Choroid plexus epithelial cell (primary cell): Measurements from ENCODE around the gene CRTC3.
"Not testable (repeated sequence)": the region's sequence is repeated elsewhere in the genome, so short reads cannot be mapped to it uniquely, and the experiment has no call there.

Source experiments
- DNase-seq: peaks from one replicate; pipeline ENCODE4 v3.0.0-alpha.2; 2010; ENCODE audit warnings: low read depth
- H3K4me3 ChIP-seq: 2 replicates; pipeline ENCODE4 v1.5.1; 2011; ENCODE audit warnings: low read depth, mild to moderate bottlenecking, control low read depth, low read length, moderate library complexity
- TF ChIP-seq, protein P1 (sequence below): conservative IDR thresholded peaks from 2 replicates; pipeline ENCODE4 v1.5.1; 2011; ENCODE audit warnings: low read depth, mild to moderate bottlenecking, control low read depth, inconsistent platforms, low read length, moderate library complexity

CRTC3 gene

GRCh38 chr15:90625037-90625436, 95.3 kb downstream of the CRTC3 start:
- TF ChIP-seq, protein P1, sequence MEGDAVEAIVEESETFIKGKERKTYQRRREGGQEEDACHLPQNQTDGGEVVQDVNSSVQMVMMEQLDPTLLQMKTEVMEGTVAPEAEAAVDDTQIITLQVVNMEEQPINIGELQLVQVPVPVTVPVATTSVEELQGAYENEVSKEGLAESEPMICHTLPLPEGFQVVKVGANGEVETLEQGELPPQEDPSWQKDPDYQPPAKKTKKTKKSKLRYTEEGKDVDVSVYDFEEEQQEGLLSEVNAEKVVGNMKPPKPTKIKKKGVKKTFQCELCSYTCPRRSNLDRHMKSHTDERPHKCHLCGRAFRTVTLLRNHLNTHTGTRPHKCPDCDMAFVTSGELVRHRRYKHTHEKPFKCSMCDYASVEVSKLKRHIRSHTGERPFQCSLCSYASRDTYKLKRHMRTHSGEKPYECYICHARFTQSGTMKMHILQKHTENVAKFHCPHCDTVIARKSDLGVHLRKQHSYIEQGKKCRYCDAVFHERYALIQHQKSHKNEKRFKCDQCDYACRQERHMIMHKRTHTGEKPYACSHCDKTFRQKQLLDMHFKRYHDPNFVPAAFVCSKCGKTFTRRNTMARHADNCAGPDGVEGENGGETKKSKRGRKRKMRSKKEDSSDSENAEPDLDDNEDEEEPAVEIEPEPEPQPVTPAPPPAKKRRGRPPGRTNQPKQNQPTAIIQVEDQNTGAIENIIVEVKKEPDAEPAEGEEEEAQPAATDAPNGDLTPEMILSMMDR, result no peak
- DNase-seq, result no peak
- H3K4me3 ChIP-seq, result no peak overlapping the region

DNA sequence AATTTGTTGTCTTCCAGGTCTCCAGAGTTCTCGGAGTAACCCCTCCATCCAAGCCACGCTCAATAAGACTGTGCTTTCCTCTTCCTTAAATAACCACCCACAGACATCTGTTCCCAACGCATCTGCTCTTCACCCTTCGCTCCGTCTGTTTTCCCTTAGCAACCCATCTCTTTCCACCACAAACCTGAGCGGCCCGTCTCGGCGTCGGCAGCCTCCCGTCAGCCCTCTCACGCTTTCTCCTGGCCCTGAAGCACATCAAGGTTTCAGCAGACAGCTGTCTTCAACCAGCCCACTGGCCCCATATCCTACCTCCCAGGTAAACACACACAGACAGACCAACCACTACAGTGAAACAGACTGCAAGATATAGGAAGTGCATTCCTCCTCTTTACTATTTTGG, 99.5 kb downstream of the CRTC3 start:
- TF ChIP-seq, protein P1, result no peak
- no peak for DNase-seq
- H3K4me3 ChIP-seq, result no peak overlapping the region

DNA sequence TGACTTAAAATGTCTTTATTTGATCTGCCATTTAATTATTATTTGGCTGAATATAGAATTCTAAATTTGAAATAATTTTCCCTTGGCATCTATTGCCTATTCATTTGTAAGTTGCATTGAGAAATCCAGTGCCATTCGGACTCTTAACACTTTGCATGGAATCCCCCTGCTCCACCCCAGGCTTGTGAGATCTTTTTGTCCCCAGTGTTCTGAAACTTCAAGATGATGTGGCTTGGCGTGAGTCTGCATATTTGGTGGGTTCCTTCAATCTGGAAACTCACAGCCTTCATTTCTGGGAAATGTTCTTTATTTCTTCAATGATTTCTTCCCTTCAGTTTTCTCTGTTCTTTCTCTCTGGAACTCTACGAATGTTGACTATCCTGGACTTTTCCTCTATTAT, 103.6 kb downstream of the CRTC3 start:
- TF ChIP-seq, protein P1, result no peak
- no peak for DNase-seq
- no peak overlapping the region for H3K4me3 ChIP-seq

GRCh38 chr15:90636993-90637392, 107.3 kb downstream of the CRTC3 start:
- not testable (repeated sequence) for H3K4me3 ChIP-seq

DNA sequence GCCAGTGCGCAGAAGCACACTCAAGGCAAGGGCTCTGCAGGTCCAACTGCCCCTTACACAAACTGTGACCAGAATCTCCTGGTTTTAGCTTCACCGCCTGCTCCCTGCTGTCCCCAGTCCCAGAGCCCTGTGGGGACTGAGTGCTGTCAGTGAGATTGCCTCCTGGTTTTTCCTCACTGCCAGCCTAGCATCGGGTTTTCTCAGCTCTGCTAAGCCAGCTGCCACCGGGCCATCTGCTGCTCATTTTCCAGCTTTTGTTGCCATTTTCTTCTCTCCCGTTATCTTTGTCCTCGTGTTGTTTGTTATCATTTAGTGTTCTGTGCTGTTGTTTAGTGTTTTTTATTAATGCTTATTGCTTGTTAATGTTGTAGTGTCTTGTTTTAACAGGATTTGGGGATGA, 108.0 kb downstream of the CRTC3 start:
- no peak for DNase-seq
- H3K4me3 ChIP-seq, result no peak overlapping the region
- TF ChIP-seq, protein P1, result no peak

More at GRCh38 chr15:90636993-90637392, 107.3 kb downstream of the CRTC3 start:
- not testable (repeated sequence) for DNase-seq

- DNase-seq, result no peak
- H3K4me3 ChIP-seq, result no peak overlapping the region
- TF ChIP-seq, protein P1, result no peak
Measured at GRCh38 chr15:90638201-90638691, 108.5 kb downstream of the CRTC3 start.

DNA sequence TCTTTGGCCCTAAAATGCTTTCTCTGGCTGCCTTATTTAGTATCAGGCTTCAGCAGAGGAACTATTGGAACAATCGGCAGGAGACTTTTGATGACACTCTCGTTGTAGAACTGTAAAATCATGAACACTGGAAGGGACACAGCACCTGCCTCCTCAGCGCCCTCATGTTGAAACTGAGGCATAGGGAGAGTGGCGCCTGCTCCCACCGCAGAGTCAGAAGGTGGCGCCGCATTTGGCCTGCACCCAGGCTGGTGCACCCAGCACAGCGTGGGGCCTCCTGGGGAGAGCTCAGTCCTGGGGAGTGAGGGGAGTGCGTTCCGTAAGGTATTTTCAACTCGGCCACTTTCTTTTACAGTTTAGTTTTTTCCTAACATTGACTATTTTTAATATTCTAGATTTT, 109.2 kb downstream of the CRTC3 start:
- TF ChIP-seq, protein P1, result no peak
- H3K4me3 ChIP-seq, result no peak overlapping the region
- no peak for DNase-seq

DNA sequence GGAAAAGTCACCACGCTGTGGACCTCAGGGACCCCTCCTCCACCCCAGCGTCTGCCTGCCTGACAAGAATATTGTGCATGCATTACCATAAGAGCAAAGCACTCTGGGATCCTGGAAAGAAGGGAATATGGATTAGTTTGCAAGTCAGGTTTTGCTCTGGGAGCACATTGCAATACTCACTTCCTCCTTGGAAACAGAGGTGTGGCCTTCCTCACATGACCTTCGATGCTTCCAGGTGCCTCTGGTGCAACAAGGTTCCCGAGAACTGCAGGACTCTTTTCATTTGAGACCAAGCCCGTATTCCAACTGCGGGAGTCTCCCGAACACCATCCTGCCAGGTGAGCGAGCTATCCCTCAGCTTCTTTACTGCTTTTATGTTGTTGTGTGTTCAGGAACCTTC, 111.1 kb downstream of the CRTC3 start:
- no peak overlapping the region for H3K4me3 ChIP-seq
- TF ChIP-seq, protein P1, result no peak
- no peak for DNase-seq
